Bronchial epithelial cell (primary cell): ENCODE results near the gene ETNK1. TPM values are rescaled to one million over a fixed set of nuclear protein-coding genes. Genes with fewer than 3 reads are reported as not detected.

Source experiments
- DNase-seq: peaks from one replicate; pipeline ENCODE4 v3.0.0-alpha.2; 2010; ENCODE audit warnings: low read depth
- FAIRE-seq: peaks from 2 replicates; lab custom pipeline; 2011; peaks lifted over from hg19 to GRCh38; lab: Jason Lieb, UNC
- H3K27me3 ChIP-seq: 2 replicates; pipeline ENCODE4 v1.5.1; 2011; ENCODE audit warnings: low read length; ENCODE audit not compliant: control insufficient read depth, insufficient read depth
- H3K36me3 ChIP-seq: 2 replicates; pipeline ENCODE4 v1.5.1; 2011; ENCODE audit warnings: low read length; ENCODE audit not compliant: control insufficient read depth, insufficient read depth
- H3K4me3 ChIP-seq: 2 replicates; pipeline ENCODE4 v1.5.1; 2011; ENCODE audit warnings: mild to moderate bottlenecking, low read depth, low read length, control low read depth
- CTCF ChIP-seq: IDR thresholded peaks from 2 replicates; pipeline ENCODE4 v1.5.1; 2011; ENCODE audit warnings: mild to moderate bottlenecking, moderate library complexity, low read length, control low read depth, inconsistent platforms; ENCODE audit not compliant: insufficient read depth, severe bottlenecking
- total RNA-seq: library from RNA; depleted of rRNA; stranded (reverse); fragments of >200 nt; gene quantifications from 2 replicates; pipeline ENCODE4 v1.2.1, GENCODE V29; 2014

The ETNK1 gene
- total RNA-seq, 1 donor from 2014 or later = 9.7 TPM

- no peak for TF ChIP-seq CTCF
- no peak overlapping the region for H3K4me3 ChIP-seq
- H3K27me3 ChIP-seq = no peaks in the 10 kb centered on the region
- no peak for DNase-seq
- peaks cover 3% of the 10 kb centered on the region for H3K36me3 ChIP-seq
- FAIRE-seq = no peak
These were observed 10.8 kb downstream of the ETNK1 start for GRCh38 chr12:22635812-22636211.

- DNase-seq (no peak), FAIRE-seq (no peak)
- H3K36me3 ChIP-seq = no peaks in the 10 kb centered on the region
These were observed 15.9 kb downstream of the ETNK1 start for GRCh38 chr12:22640851-22641250.

GRCh38 chr12:22641353-22642053, 16.5 kb downstream of the ETNK1 start:
- no peaks in the 10 kb centered on the region for H3K36me3 ChIP-seq
- FAIRE-seq (no peak), DNase-seq (no peak)
- no peak overlapping the region for H3K4me3 ChIP-seq
- no peaks in the 10 kb centered on the region for H3K27me3 ChIP-seq
- no peak for TF ChIP-seq CTCF

More at GRCh38 chr12:22640851-22641250, 15.9 kb downstream of the ETNK1 start:
- no peak for TF ChIP-seq CTCF
- Histone ChIP-seq H3K27me3 (no peaks in the 10 kb centered on the region), H3K4me3 (no peak overlapping the region)

- TF ChIP-seq CTCF = no peak
- DNase-seq = no peak
- no peak overlapping the region for H3K4me3 ChIP-seq
- no peak for FAIRE-seq
- H3K27me3 ChIP-seq = no peaks in the 10 kb centered on the region
- H3K36me3 ChIP-seq = no peaks in the 10 kb centered on the region
These were observed 23.7 kb downstream of the ETNK1 start for GRCh38 chr12:22648668-22649067.

GRCh38 chr12:22653075-22653474, 28.1 kb downstream of the ETNK1 start:
- FAIRE-seq = no peak

More at GRCh38 chr12:22653075-22653474, 28.1 kb downstream of the ETNK1 start:
- H3K27me3 ChIP-seq = no peaks in the 10 kb centered on the region
- DNase-seq = no peak
- H3K36me3 ChIP-seq = no peaks in the 10 kb centered on the region
- no peak overlapping the region for H3K4me3 ChIP-seq
- no peak for TF ChIP-seq CTCF
